Cardiac fibroblast (primary cell): ENCODE data around the gene CCDC24.

ENCODE experiments used
- DNase-seq, 2 donors: peaks; one replicate each; pipeline versions ENCODE4 v3.0.0 to v3.0.0-alpha.2; 2010; ENCODE audit warnings: low read depth in 2 of 2
- H3K4me3 ChIP-seq, 2 donors: replicated peaks in 1 of 2; 1 replicate in 1 of 2; 2 replicates in 1 of 2; pipeline ENCODE4 v1.5.1; 2011; ENCODE audit warnings: low read depth in 2 of 2, low read length in 2 of 2, mild to moderate bottlenecking in 2 of 2, moderate library complexity in 1 of 2
- CTCF ChIP-seq: IDR thresholded peaks from one replicate; pipeline ENCODE4 v1.5.1; 2011; ENCODE audit warnings: low read depth, mild to moderate bottlenecking, low read length, inconsistent platforms

CCDC24 gene

GRCh38 chr1:44033041-44033575 is 41.7 kb downstream of the CCDC24 start:
- no peak for TF ChIP-seq CTCF
- H3K4me3 ChIP-seq, result no peak overlapping the region
- DNase-seq, result no peak

- no peak for DNase-seq
- no peak overlapping the region for H3K4me3 ChIP-seq
- no peak for TF ChIP-seq CTCF
Observed at GRCh38 chr1:44033756-44034155, 42.4 kb downstream of the CCDC24 start.

GRCh38 chr1:44034423-44034822 is 43.0 kb downstream of the CCDC24 start:
- DNase-seq, result no peak
- TF ChIP-seq CTCF, result no peak
- H3K4me3 ChIP-seq, result no peak overlapping the region

DNA sequence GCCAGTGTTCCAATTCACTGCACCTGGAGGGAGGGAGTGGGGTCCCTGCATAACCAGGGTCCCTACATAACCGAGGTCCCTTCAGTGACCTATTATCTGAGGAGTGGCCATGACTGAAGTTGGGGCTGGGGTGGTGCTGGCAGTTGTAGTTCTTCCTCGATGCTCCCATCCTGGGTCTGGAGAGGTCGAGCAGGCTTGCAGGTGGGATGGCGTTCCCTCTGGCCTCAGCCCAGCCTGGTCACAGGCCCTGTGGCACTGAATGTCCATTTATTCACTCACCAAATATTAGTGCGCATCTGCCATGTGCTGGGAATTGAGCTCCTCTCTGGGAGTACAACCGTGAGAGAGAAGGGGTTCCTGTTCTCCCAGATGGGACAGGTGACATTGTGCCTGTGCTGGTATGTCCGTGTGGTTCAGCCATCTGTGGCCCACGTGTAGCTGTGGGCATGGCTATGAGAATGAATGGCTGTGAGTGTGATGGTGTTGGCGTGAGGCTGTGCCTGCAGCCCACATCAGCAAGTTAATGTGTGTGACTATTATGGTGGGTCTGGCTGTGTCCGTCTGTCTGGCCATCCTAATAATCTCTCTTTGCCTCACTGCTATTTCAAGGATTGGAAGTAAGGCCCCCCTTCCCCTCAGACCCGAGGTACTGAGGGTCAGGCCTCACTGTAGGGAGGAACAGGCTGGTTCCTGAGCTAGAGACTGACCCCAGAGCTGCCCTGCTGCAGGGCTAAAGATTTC is 43.7 kb downstream of the CCDC24 start:
- no peak for TF ChIP-seq CTCF
- no peak for DNase-seq
- H3K4me3 ChIP-seq, result no peak overlapping the region

DNA sequence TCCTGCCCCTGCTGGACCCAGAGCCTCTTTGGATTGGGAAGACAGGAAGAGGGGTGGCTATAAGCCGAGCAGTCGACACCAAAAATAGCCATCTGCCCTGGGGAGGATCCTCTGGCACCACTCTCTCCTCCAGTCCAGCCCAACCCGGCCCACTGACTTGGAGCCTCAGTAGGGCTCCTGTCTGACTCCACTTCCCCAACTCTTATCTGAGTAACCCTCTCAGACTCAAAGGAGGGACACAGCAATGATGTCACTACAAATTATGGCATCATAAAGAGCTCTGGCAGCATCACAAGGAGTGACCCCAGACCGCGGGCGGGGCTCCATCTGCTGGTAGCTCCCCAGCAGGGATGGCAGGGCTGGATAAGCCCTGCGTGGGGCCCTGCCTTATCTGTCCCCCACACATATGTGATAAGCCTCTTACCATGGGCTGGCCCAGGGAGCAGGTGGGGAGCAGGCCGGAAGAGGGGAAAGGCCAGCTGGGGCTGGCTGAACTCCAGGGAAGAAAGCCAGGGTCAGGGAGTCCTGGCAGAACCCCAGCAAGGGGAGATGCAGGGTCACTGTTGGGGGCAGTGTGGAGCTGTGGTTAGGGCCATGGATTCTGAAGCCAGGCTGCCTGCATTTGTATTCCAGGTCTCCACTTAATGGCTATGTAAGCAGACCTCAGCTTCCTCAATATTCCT is 44.5 kb downstream of the CCDC24 start:
- DNase-seq, result peak; percentile 34 to 56
- TF ChIP-seq CTCF, result no peak
- H3K4me3 ChIP-seq, result no peak overlapping the region

GRCh38 chr1:44036409-44037139 is 45.2 kb downstream of the CCDC24 start:
- no peak overlapping the region for H3K4me3 ChIP-seq
- TF ChIP-seq CTCF, result peak; percentile 79
- DNase-seq, result peak; percentile 68 to 81
